Mammary epithelial cell (primary cell): ENCODE measurements around the gene URI1.

Experiments used
- CTCF ChIP-seq, 2 donors: IDR thresholded peaks in 1 of 2; conservative IDR thresholded peaks in 1 of 2; 2 replicates each; pipeline ENCODE4 v1.5.1; 2011 to 2012; ENCODE audit warnings: inconsistent platforms in 2 of 2, low read length in 2 of 2, mild to moderate bottlenecking in 2 of 2, control low read depth in 1 of 2, low read depth in 1 of 2; ENCODE audit not compliant: insufficient read depth in 1 of 2; ENCODE audit errors: extremely low read depth in 1 of 2
- EZH2 ChIP-seq: IDR thresholded peaks from 2 replicates; pipeline ENCODE4 v1.6.1; 2012; ENCODE audit warnings: low read length, inconsistent platforms, borderline replicate concordance

- TF ChIP-seq CTCF (conservative IDR thresholded peaks at IDR 0.05 in 1 of 2, IDR thresholded peaks at IDR 0.05 in 1 of 2; ENCODE audit: extremely low read depth in 1 of 2, insufficient read depth in 1 of 2, low read depth in 1 of 2, low read length in 2 of 2) (no peak), EZH2 (no peak)
Observed at GRCh38 chr19:30020189-30020588, 78.2 kb downstream of the URI1 start.
